ENCODE data around the gene SLC15A3. TPM values are rescaled to one million over a fixed set of nuclear protein-coding genes. Genes with fewer than 3 reads are reported as not detected.
"Not testable (repeated sequence)": the region's sequence is repeated elsewhere in the genome, so short reads cannot be mapped to it uniquely, and the experiment has no call there.

Gene SLC15A3
- total and polyA plus RNA-seq, 3 experiments from 2014 or later, result 1.2 to 1.5 TPM; not detected in 1

DNA sequence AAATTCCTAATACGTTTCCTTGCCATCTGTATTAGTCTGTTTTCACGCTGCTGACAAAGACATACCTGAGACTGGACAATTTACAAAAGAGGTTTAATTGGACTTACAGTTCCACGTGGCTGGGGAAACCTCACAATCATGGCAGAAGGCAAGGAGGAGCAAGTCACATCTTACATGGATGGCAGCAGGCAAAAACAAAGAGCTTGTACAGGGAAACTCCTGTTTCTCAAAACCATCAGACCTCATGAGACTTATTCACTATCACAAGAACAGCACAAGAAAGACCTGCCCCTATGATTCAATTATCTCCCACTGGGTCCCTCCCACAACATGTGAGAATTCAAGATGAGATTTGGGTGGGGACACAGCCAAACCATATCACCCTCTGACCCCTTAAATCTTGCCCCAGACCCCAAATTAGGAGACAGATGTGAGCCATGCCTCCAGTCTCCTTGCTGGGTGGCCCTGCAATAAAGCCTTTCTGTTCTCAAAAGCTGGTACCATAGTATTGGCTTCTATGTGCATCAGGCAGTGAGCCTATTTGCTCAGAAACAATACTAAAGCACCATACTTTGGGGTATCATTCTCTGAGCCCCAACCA is 42.2 kb downstream of the SLC15A3 start:
- H3K27me3 ChIP-seq (ENCODE audit: insufficient read depth, low read length, poor library complexity, severe bottlenecking); H3K27me3 Mint-ChIP-seq; H3K9me3 ChIP-seq (ENCODE audit: low read length); H3K4me3 ChIP-seq (ENCODE audit: low read length); H3K36me3 ChIP-seq (ENCODE audit: insufficient read depth, low read length); H3K9me3 Mint-ChIP-seq; CTCF ChIA-PET; POLR2A ChIA-PET; DNase-seq; H3K27ac ChIP-seq (ENCODE audit: low read depth, low read length); H3K4me3 Mint-ChIP-seq: not testable (repeated sequence)
- peaks cover 46% of the 10 kb centered on the region for H3K4me1 ChIP-seq (ENCODE audit: insufficient read depth, low read length)
- peak overlapping the region in 2 of 8 donors; percentile 61 to 90 for H3K27ac Mint-ChIP-seq
- H3K36me3 Mint-ChIP-seq, result peaks cover 0 to 16% (median 0%) of the 10 kb centered on the region in 3 donors
- H3K4me1 Mint-ChIP-seq, result peaks cover 51 to 67% (median 58%) of the 10 kb centered on the region in 3 donors

DNA sequence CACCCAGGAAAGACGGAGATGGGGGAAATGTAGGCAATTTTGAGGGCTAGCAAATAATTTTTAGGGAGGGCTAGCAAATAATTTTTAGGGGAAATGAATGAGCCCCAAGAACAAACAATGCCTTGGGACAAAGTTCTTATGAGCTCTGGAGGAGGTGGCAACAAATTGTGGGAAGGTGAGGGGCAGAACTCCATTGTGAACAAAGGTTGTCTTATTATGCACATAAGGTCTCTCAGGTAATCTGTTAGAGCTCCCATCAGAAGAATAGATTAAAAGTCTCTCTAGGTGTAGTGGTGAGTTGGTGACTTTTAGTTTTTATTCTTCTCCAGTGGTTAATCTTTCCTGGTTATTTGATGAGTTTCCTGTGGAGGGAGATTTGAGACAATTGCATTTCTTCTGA is 43.2 kb downstream of the SLC15A3 start:
- Mint-ChIP-seq H3K36me3 (peaks cover 0 to 18% (median 0%) of the 10 kb centered on the region in 3 donors), H3K9me3 (no peaks in the 10 kb centered on the region), H3K4me3 (peak overlapping the region in 2 of 7 donors; percentile 33 to 48), H3K27ac (peak overlapping the region in 4 of 8 donors; percentile 12 to 51 (median 35)), H3K4me1 (peaks cover 55 to 72% (median 65%) of the 10 kb centered on the region in 3 donors), H3K27me3 (no peaks in the 10 kb centered on the region)
- H3K9me3 ChIP-seq (ENCODE audit: low read length), result no peaks in the 10 kb centered on the region
- no peaks in the 10 kb centered on the region for H3K36me3 ChIP-seq (ENCODE audit: insufficient read depth, low read length)
- no peak for DNase-seq
- H3K27ac ChIP-seq (ENCODE audit: low read depth, low read length), result no peak overlapping the region
- H3K4me3 ChIP-seq (ENCODE audit: low read length), result no peak overlapping the region
- H3K4me1 ChIP-seq (ENCODE audit: insufficient read depth, low read length), result peaks cover 55% of the 10 kb centered on the region
- ChIA-PET POLR2A (no interaction called here), CTCF (no interaction called here)
- no peaks in the 10 kb centered on the region for H3K27me3 ChIP-seq (ENCODE audit: insufficient read depth, low read length, poor library complexity, severe bottlenecking)

DNA sequence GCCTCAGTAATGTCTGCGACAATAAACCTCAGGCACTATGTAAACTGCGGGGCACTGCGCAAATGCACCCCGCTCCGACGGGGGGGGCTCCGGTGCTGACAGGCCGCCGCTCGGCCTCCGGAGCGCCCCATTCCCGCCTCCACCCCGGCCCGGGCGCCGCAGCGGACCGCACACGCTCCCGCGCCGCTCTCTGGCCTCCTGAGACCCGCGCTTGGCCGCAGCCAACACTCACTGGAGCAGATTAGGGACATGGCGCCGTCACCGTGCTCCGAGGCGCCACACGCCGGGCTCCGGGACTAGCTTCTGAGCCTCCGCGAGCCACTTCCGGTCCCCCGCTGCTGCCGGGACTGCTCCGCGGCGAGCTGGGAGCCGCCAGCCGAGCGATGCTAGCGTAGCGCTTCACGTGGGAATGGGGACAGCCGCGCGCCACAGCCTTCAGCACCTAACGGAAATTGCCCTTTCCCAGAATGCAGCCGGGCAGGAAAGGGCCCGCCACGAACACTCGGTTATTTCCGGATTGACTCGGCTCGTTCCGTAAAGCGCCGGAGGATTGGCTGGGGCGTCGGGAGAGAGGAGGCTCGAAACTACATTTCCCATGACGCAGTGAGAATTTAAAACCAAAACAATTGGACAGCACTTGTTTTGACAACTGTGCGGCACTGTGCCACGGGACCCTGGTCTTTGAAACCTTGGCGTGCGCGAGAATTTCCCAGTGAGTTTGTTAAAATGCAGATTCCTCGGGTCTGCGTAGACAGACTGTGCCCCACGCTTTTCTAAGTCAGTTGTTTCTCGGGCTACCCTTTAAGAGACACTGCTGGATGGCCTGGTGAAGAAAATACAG is 45.6 kb downstream of the SLC15A3 start, which contains the start of gene PRPF19:
Gene PRPF19 (minus strand): TSS at position 454 of the 841 bp plus-strand sequence. CDS start 203 bp downstream, at position 251.
- ChIA-PET CTCF (interaction anchor here (0.9 to 5.0 kb wide), 6 partner anchors 8 to 75 kb away, joined by 3 to 51 read pairs (median 4); partner anchors contain the start of gene TMEM109), POLR2A (interaction anchor here (0.6 to 4.8 kb wide), 4 partner anchors 8 to 75 kb away, joined by 3 to 33 read pairs (median 4); partner anchors contain the start of gene TMEM109)
- Histone ChIP-seq H3K4me1 (ENCODE audit: insufficient read depth, low read length) (peaks cover 36% of the 10 kb centered on the region), H3K36me3 (ENCODE audit: insufficient read depth, low read length) (peaks cover 23% of the 10 kb centered on the region), H3K27me3 (ENCODE audit: insufficient read depth, low read length, poor library complexity, severe bottlenecking) (no peaks in the 10 kb centered on the region), H3K9me3 (ENCODE audit: low read length) (no peaks in the 10 kb centered on the region), H3K27ac (ENCODE audit: low read depth, low read length) (peak within 1 kb of the TSS; percentile 68), H3K4me3 (ENCODE audit: low read length) (peak within 1 kb of the TSS; percentile 80)
- peak within 1 kb of the TSS; percentile 94 to 99 (median 98) for H3K27ac Mint-ChIP-seq
- peaks cover 40 to 61% (median 49%) of the 10 kb centered on the region in 3 donors for H3K4me1 Mint-ChIP-seq
- no peaks in the 10 kb centered on the region for H3K27me3 Mint-ChIP-seq
- H3K9me3 Mint-ChIP-seq, result no peaks in the 10 kb centered on the region
- DNase-seq, result peak; percentile 99
- peaks cover 0 to 41% (median 2%) of the 10 kb centered on the region in 3 donors for H3K36me3 Mint-ChIP-seq
- H3K4me3 Mint-ChIP-seq, result peak within 1 kb of the TSS; percentile 89 to 95 (median 91)

DNA sequence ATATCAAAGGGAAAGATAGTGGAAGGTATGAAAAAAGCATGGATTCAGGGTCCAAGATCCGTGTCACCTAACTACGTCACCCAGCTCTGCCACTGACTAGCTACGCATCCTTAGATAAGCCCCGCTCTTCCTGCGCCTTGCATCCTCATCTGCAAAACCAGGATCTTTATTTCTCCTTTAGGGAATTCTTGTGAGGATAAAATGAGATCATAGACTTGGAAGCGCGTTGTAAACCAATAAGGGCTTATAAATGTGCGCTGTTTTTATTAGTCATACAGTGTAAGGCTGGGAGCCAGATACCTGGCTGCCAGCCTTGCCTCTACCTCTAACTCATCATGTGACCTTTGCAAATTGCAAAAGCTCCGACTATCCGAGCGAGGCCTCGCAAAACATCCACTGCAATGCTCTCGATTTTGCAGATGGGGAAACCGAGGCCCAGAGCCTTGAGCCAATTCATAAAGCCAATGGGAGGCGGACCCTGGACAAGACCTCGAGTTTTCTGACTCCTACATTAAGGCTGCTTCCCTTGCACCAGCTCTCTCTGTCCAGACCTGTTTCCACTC is 46.3 kb downstream of the SLC15A3 start:
- Mint-ChIP-seq H3K9me3 (no peaks in the 10 kb centered on the region), H3K36me3 (peaks cover 0 to 49% (median 4%) of the 10 kb centered on the region in 3 donors), H3K4me1 (peaks cover 34 to 54% (median 43%) of the 10 kb centered on the region in 3 donors), H3K27ac (peak overlapping the region; percentile 93 to 98 (median 98)), H3K27me3 (no peaks in the 10 kb centered on the region), H3K4me3 (peak overlapping the region; percentile 89 to 95 (median 91))
- H3K36me3 ChIP-seq (ENCODE audit: insufficient read depth, low read length), result peaks cover 29% of the 10 kb centered on the region
- H3K9me3 ChIP-seq (ENCODE audit: low read length), result no peaks in the 10 kb centered on the region
- no peak for DNase-seq
- CTCF ChIA-PET, result interaction anchor here (0.9 to 5.0 kb wide), 9 partner anchors 8 to 74 kb away, joined by 3 to 51 read pairs (median 4); partner anchors contain the start of gene TMEM109
- H3K4me1 ChIP-seq (ENCODE audit: insufficient read depth, low read length), result peaks cover 29% of the 10 kb centered on the region
- H3K27me3 ChIP-seq (ENCODE audit: insufficient read depth, low read length, poor library complexity, severe bottlenecking), result no peaks in the 10 kb centered on the region
- POLR2A ChIA-PET, result interaction anchor here (0.7 to 4.8 kb wide), 4 partner anchors 9 to 74 kb away, joined by 3 to 33 read pairs (median 4); partner anchors contain the start of gene TMEM109
- H3K4me3 ChIP-seq (ENCODE audit: low read length), result peak overlapping the region; percentile 80
- peak overlapping the region; percentile 68 for H3K27ac ChIP-seq (ENCODE audit: low read depth, low read length)

DNA sequence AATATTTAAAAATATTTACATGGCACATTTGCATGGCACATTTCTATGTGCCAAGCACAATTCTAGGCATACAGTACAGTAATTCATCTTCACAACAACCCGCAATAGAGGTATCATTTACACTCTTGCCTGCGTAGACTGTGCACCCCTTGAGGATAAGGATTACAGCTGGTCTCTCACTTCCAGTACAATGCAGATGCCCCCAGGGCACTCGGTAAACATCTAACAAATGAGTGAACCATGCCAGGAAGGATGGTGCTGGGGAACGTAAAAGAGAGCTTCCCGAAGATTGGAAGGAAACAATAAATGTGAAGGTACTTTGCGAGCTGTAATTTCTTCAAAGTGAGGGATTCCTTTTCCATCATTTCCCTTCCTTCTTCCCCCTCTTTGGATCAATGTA is 46.9 kb downstream of the SLC15A3 start:
- peak overlapping the region; percentile 16 to 98 (median 96) for H3K27ac Mint-ChIP-seq
- Histone ChIP-seq H3K27me3 (ENCODE audit: insufficient read depth, low read length, poor library complexity, severe bottlenecking) (no peaks in the 10 kb centered on the region), H3K36me3 (ENCODE audit: insufficient read depth, low read length) (peaks cover 34% of the 10 kb centered on the region), H3K27ac (ENCODE audit: low read depth, low read length) (peak overlapping the region; percentile 68), H3K4me1 (ENCODE audit: insufficient read depth, low read length) (peaks cover 28% of the 10 kb centered on the region), H3K4me3 (ENCODE audit: low read length) (peak overlapping the region; percentile 80), H3K9me3 (ENCODE audit: low read length) (no peaks in the 10 kb centered on the region)
- POLR2A ChIA-PET, result interaction anchor here (0.7 to 4.8 kb wide), 3 partner anchors 10 to 19 kb away, joined by 3 to 33 read pairs (median 4); partner anchors contain the start of gene TMEM109
- H3K36me3 Mint-ChIP-seq, result peaks cover 0 to 54% (median 7%) of the 10 kb centered on the region in 3 donors
- no peak for DNase-seq
- no peaks in the 10 kb centered on the region for H3K9me3 Mint-ChIP-seq
- no peaks in the 10 kb centered on the region for H3K27me3 Mint-ChIP-seq
- H3K4me1 Mint-ChIP-seq, result peaks cover 33 to 48% (median 39%) of the 10 kb centered on the region in 3 donors
- peak overlapping the region; percentile 89 to 95 (median 91) for H3K4me3 Mint-ChIP-seq
- CTCF ChIA-PET, result interaction anchor here (1.0 to 5.0 kb wide), 8 partner anchors 8 to 74 kb away, joined by 3 to 51 read pairs (median 4); partner anchors contain the start of gene TMEM109

DNA sequence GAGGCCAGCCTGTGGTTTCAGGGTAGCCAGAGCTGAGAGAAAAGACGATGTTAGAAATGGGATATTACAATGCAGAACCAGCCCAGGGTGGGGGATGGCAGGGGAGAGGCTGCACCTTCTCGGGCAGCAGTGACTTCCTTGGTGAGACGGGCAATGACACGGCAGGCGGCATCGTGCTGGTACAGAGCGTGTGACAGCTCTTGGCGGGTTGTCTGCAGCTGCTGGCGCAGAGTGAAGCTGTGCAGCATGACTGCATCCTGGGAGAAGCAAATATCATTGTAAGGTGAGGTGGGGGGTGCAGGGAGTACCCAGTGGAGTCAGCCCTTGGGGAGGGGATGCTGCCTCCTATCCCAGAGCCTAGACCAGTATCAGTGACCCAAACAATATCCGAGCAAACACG is 49.4 kb downstream of the SLC15A3 start:
- Histone ChIP-seq H3K9me3 (ENCODE audit: low read length) (no peaks in the 10 kb centered on the region), H3K27ac (ENCODE audit: low read depth, low read length) (no peak overlapping the region), H3K36me3 (ENCODE audit: insufficient read depth, low read length) (peaks cover 55% of the 10 kb centered on the region), H3K27me3 (ENCODE audit: insufficient read depth, low read length, poor library complexity, severe bottlenecking) (no peaks in the 10 kb centered on the region), H3K4me3 (ENCODE audit: low read length) (no peak overlapping the region), H3K4me1 (ENCODE audit: insufficient read depth, low read length) (peaks cover 28% of the 10 kb centered on the region)
- ChIA-PET CTCF (interaction anchor here (1.4 to 6.0 kb wide), 6 partner anchors 8 to 71 kb away, joined by 4 to 51 read pairs (median 25); partner anchors contain the start of gene TMEM109), POLR2A (no interaction called here)
- Mint-ChIP-seq H3K9me3 (no peaks in the 10 kb centered on the region), H3K4me3 (peak overlapping the region in 2 of 7 donors; percentile 19 to 77), H3K36me3 (peaks cover 8 to 78% (median 17%) of the 10 kb centered on the region in 3 donors), H3K4me1 (peaks cover 32 to 47% (median 33%) of the 10 kb centered on the region in 3 donors), H3K27me3 (no peaks in the 10 kb centered on the region), H3K27ac (peak overlapping the region in 3 of 8 donors; percentile 10 to 68 (median 29))
- DNase-seq, result no peak

DNA sequence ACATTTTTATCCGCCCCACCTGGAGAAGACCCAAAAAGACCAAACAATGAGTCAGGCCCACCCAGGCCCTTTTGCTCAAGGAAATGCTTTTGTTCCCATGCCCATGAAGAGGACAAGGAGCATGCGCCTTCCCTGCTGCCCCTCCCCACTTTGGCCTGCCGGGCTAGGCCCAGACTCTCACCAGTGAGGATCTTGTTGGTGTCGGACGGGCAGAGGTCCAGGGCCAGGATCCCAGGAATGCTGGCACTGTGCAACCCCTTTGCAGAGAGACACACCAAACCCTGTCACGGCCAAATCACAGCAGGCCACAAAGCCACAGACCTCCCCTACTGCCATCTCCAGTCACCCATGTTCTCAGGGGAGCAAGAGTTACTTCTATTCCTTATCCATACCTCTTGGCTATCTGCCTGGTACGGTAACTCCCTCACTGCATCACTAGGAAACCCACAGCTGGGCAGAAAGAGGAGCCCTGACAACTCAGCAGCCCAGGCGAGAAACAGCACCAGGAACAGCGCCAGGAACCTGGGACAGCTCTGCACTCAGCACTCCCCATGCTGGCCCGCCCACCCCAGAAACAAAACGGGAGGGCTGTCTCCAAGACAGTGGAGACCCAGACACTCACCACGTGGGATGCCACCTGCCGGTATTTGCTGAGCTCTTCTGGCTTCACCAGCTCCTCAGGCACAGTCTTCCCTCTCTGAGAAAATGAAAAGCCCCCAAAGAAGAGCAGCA is 51.1 kb downstream of the SLC15A3 start:
- Mint-ChIP-seq H3K4me3 (peak overlapping the region in 1 of 7 donors; percentile 27), H3K4me1 (peaks cover 22 to 37% (median 23%) of the 10 kb centered on the region in 3 donors), H3K27ac (peak overlapping the region in 3 of 8 donors; percentile 48 to 88 (median 48)), H3K36me3 (peaks cover 12 to 89% (median 22%) of the 10 kb centered on the region in 3 donors), H3K9me3 (no peaks in the 10 kb centered on the region), H3K27me3 (no peaks in the 10 kb centered on the region)
- no peak for DNase-seq
- Histone ChIP-seq H3K9me3 (ENCODE audit: low read length) (no peaks in the 10 kb centered on the region), H3K36me3 (ENCODE audit: insufficient read depth, low read length) (peaks cover 70% of the 10 kb centered on the region), H3K4me1 (ENCODE audit: insufficient read depth, low read length) (peaks cover 22% of the 10 kb centered on the region), H3K27ac (ENCODE audit: low read depth, low read length) (no peak overlapping the region), H3K27me3 (ENCODE audit: insufficient read depth, low read length, poor library complexity, severe bottlenecking) (no peaks in the 10 kb centered on the region), H3K4me3 (ENCODE audit: low read length) (no peak overlapping the region)
- POLR2A ChIA-PET, result no interaction called here
- CTCF ChIA-PET, result interaction anchor here (1.3 to 6.0 kb wide), 11 partner anchors 11 to 212 kb away, joined by 3 to 32 read pairs (median 4); partner anchors contain the start of gene TMEM109
